ENCODE results near the gene IL4R.
"Not testable (repeated sequence)": the region's sequence is repeated elsewhere in the genome, so short reads cannot be mapped to it uniquely, and the experiment has no call there.

Gene IL4R

GRCh38 chr16:27325736-27326135, 12.0 kb downstream of the IL4R start:
- DNase-seq (no peak), ATAC-seq (no peak)
- Mint-ChIP-seq H3K27me3 (no peaks in the 10 kb centered on the region), H3K4me1 (peaks cover 96% of the 10 kb centered on the region), H3K4me3 (peak overlapping the region; percentile 56), H3K36me3 (ENCODE audit: low read depth) (peaks cover 74% of the 10 kb centered on the region), H3K27ac (peak overlapping the region; percentile 92), H3K9me3 (no peaks in the 10 kb centered on the region)

- no peak for ATAC-seq
- peak overlapping the region; percentile 56 for H3K4me3 Mint-ChIP-seq
These were observed 12.5 kb downstream of the IL4R start for GRCh38 chr16:27326251-27326650.

GRCh38 chr16:27326738-27327585, 13.2 kb downstream of the IL4R start:
- DNase-seq (peak; percentile 55), ATAC-seq (peak; percentile 80)
- peaks cover 89% of the 10 kb centered on the region for H3K4me1 Mint-ChIP-seq
- peak overlapping the region; percentile 92 for H3K27ac Mint-ChIP-seq
- H3K9me3 Mint-ChIP-seq: no peaks in the 10 kb centered on the region
- peaks cover 72% of the 10 kb centered on the region for H3K36me3 Mint-ChIP-seq (ENCODE audit: low read depth)
- H3K4me3 Mint-ChIP-seq: peak overlapping the region; percentile 56
- no peaks in the 10 kb centered on the region for H3K27me3 Mint-ChIP-seq

More at GRCh38 chr16:27326251-27326650, 12.5 kb downstream of the IL4R start:
- Mint-ChIP-seq H3K27ac (peak overlapping the region; percentile 92), H3K36me3 (ENCODE audit: low read depth) (peaks cover 73% of the 10 kb centered on the region), H3K27me3 (no peaks in the 10 kb centered on the region), H3K9me3 (no peaks in the 10 kb centered on the region), H3K4me1 (peaks cover 94% of the 10 kb centered on the region)
- DNase-seq: no peak

- no peak for ATAC-seq
- peak overlapping the region; percentile 92 for H3K27ac Mint-ChIP-seq
- H3K27me3 Mint-ChIP-seq: no peaks in the 10 kb centered on the region
- H3K36me3 Mint-ChIP-seq (ENCODE audit: low read depth): peaks cover 72% of the 10 kb centered on the region
- peak overlapping the region; percentile 56 for H3K4me3 Mint-ChIP-seq
- H3K4me1 Mint-ChIP-seq: peaks cover 88% of the 10 kb centered on the region
- H3K9me3 Mint-ChIP-seq: no peaks in the 10 kb centered on the region
- no peak for DNase-seq
These were observed 13.8 kb downstream of the IL4R start for GRCh38 chr16:27327586-27327915.

DNA sequence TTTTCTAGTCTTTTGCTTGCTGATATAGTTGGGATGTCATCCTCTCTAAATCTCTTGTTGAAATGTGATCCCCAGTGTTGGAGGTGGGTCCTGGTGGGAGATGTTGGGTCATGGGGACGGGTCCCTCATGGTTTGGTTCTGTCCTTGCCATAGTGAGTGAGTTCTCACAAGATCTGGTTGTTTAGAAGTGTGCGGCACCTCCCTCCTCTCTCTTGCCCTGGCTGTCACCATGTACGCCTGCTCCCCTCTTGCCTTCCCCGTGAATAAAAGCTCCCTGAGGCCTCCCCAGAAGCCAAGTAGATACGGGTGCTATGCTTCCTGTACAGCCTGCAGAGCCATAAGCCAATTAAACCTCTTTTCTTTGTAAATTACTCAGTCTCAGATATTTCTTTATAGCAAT, 15.2 kb downstream of the IL4R start:
- Mint-ChIP-seq H3K27ac (peak overlapping the region; percentile 79), H3K36me3 (ENCODE audit: low read depth) (peaks cover 71% of the 10 kb centered on the region), H3K27me3 (no peaks in the 10 kb centered on the region), H3K9me3 (no peaks in the 10 kb centered on the region), H3K4me1 (peaks cover 79% of the 10 kb centered on the region), H3K4me3 (no peak overlapping the region)
- DNase-seq: no peak
- ATAC-seq: no peak

- not testable (repeated sequence) for DNase-seq, H3K4me3 Mint-ChIP-seq, ATAC-seq, H3K9me3 Mint-ChIP-seq, H3K27me3 Mint-ChIP-seq
- H3K27ac Mint-ChIP-seq: peak overlapping the region; percentile 79
- H3K36me3 Mint-ChIP-seq (ENCODE audit: low read depth): peaks cover 72% of the 10 kb centered on the region
- peaks cover 78% of the 10 kb centered on the region for H3K4me1 Mint-ChIP-seq
These were observed 15.8 kb downstream of the IL4R start for GRCh38 chr16:27329376-27330079.

- Mint-ChIP-seq H3K9me3 (no peaks in the 10 kb centered on the region), H3K4me1 (peaks cover 75% of the 10 kb centered on the region), H3K36me3 (ENCODE audit: low read depth) (peaks cover 77% of the 10 kb centered on the region), H3K27ac (peak overlapping the region; percentile 21), H3K4me3 (no peak overlapping the region), H3K27me3 (no peaks in the 10 kb centered on the region)
- ATAC-seq (no peak), DNase-seq (no peak)
These were observed 16.8 kb downstream of the IL4R start for GRCh38 chr16:27330542-27330941.

- Mint-ChIP-seq H3K4me3 (no peak overlapping the region), H3K36me3 (ENCODE audit: low read depth) (peaks cover 80% of the 10 kb centered on the region), H3K4me1 (peaks cover 70% of the 10 kb centered on the region), H3K27me3 (no peaks in the 10 kb centered on the region), H3K9me3 (no peaks in the 10 kb centered on the region), H3K27ac (peak overlapping the region; percentile 61)
- no peak for DNase-seq
- no peak for ATAC-seq
These were observed 18.3 kb downstream of the IL4R start for GRCh38 chr16:27332105-27332504.

DNA sequence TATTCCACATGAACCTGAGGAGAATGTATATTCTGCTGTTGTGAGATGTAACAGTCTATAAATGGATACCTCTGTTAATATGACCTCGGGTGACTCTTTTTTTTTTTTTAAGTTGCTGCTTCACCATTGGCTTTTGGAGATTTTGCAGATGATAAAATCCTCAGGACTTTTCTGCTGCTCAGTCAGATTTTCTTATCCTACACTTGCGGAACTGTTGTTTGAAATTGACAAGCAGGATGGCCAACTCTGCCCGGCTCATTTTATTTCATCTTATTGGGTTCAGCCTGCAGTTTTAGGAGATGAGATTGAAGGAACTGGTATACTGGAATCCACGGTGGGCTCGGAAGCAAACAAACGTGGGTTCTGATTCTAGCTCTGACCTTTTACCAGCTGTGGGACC, 19.3 kb downstream of the IL4R start:
- ATAC-seq (no peak), DNase-seq (no peak)
- peaks cover 64% of the 10 kb centered on the region for H3K4me1 Mint-ChIP-seq
- H3K36me3 Mint-ChIP-seq (ENCODE audit: low read depth): peaks cover 78% of the 10 kb centered on the region
- peak overlapping the region; percentile 29 for H3K27ac Mint-ChIP-seq
- no peaks in the 10 kb centered on the region for H3K27me3 Mint-ChIP-seq
- H3K4me3 Mint-ChIP-seq: no peak overlapping the region
- H3K9me3 Mint-ChIP-seq: no peaks in the 10 kb centered on the region

DNA sequence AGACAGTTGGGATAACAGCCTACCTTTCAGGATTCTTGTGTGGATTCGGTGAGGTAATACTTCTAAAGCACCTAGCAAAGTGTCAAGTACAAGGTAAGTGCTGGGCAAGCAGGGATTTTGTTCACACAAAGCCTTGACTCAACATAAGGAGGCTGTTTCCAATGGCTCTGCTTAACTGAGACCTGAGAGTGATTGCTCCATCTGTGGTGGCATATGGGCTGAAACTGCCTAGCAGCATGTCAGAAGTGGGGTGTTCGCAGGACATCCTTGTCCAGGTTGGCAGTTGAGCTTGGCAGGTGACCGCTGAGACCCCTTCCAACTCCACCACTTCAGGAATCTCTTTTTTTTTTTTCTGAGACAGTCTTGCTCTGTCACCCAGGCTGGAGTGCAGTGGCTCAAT, 19.8 kb downstream of the IL4R start:
- ATAC-seq (no peak), DNase-seq (no peak)
- H3K9me3 Mint-ChIP-seq: no peaks in the 10 kb centered on the region
- H3K4me1 Mint-ChIP-seq: peaks cover 64% of the 10 kb centered on the region
- H3K4me3 Mint-ChIP-seq: no peak overlapping the region
- peak overlapping the region; percentile 29 for H3K27ac Mint-ChIP-seq
- peaks cover 79% of the 10 kb centered on the region for H3K36me3 Mint-ChIP-seq (ENCODE audit: low read depth)
- H3K27me3 Mint-ChIP-seq: no peaks in the 10 kb centered on the region

GRCh38 chr16:27334192-27334764, 20.5 kb downstream of the IL4R start:
- H3K27me3 Mint-ChIP-seq: no peaks in the 10 kb centered on the region
- ATAC-seq (no peak), DNase-seq (no peak)
- H3K4me1 Mint-ChIP-seq: peaks cover 57% of the 10 kb centered on the region
- no peak overlapping the region for H3K4me3 Mint-ChIP-seq
- no peaks in the 10 kb centered on the region for H3K9me3 Mint-ChIP-seq
- H3K36me3 Mint-ChIP-seq (ENCODE audit: low read depth): peaks cover 79% of the 10 kb centered on the region
- peak overlapping the region; percentile 52 for H3K27ac Mint-ChIP-seq

DNA sequence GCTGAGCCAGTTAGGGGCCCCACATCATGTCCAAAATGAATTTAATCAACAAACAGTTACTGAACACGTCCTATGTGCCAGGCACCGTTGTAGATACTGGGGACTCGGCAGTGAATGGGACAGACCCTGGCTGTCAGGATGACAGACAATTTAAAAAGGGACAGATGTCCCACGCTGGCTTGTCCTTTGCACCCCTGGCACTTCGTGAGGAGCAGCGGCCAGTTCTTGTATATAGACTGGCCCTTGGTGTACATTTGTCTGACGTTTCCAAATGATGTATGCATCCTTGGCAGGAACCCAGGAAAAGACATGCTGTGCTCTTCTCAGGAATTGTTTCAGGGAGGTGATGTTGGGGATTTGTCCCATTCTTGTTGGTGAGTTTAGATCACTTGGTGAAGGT, 21.1 kb downstream of the IL4R start:
- ATAC-seq (no peak), DNase-seq (no peak)
- Mint-ChIP-seq H3K4me3 (no peak overlapping the region), H3K9me3 (no peaks in the 10 kb centered on the region), H3K27me3 (no peaks in the 10 kb centered on the region), H3K27ac (peak overlapping the region; percentile 50), H3K36me3 (ENCODE audit: low read depth) (peaks cover 78% of the 10 kb centered on the region), H3K4me1 (peaks cover 54% of the 10 kb centered on the region)

DNA sequence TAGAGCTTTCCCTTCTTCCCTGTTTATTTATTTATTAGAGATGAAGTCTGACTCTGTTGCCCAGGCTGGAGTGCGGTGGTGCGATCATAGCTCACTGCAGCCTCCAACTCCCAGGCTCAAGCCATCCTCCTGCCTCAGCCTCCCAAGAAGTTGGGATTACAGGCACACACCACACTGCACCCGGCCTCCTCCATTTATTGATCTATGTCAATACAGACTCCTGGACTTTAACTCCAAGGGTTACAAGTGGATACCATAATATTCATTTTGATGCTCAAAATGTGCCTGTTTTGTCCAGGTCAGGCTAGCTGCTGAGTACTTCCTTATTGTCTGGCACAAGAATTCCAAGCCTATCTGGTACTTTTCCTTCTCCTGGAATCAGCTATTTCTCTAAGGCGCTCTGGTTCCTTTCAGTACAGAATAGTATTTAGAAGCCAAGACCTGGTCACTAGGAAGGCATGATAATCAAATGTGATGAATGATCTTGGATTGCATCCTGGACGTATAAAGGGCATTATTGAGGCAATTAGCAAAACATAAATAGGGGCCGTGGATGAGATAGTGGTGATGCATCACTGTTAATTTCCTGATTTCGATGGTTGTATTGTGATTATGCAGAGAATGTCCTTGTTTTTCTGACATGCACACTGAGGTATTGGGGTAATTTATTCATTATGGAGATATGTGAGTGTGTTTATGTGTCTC, 21.7 kb downstream of the IL4R start:
- DNase-seq (no peak), ATAC-seq (no peak)
- Mint-ChIP-seq H3K4me1 (peaks cover 50% of the 10 kb centered on the region), H3K27ac (no peak overlapping the region), H3K27me3 (no peaks in the 10 kb centered on the region), H3K4me3 (no peak overlapping the region), H3K36me3 (ENCODE audit: low read depth) (peaks cover 80% of the 10 kb centered on the region), H3K9me3 (no peaks in the 10 kb centered on the region)

GRCh38 chr16:27337024-27337423, 23.2 kb downstream of the IL4R start:
- peaks cover 53% of the 10 kb centered on the region for H3K4me1 Mint-ChIP-seq
- H3K36me3 Mint-ChIP-seq (ENCODE audit: low read depth): peaks cover 84% of the 10 kb centered on the region

More at GRCh38 chr16:27337024-27337423, 23.2 kb downstream of the IL4R start:
- H3K27me3 Mint-ChIP-seq: no peaks in the 10 kb centered on the region
- DNase-seq (no peak), ATAC-seq (peak; percentile 15)
- no peak overlapping the region for H3K4me3 Mint-ChIP-seq
- no peaks in the 10 kb centered on the region for H3K9me3 Mint-ChIP-seq
- H3K27ac Mint-ChIP-seq: no peak overlapping the region
